OCI-LY1 (cell line): ENCODE measurements around the gene MAP2K1.
A peak's percentile ranks its signal among the peaks of the same experiment; 100 is the strongest.
"Not testable (repeated sequence)": the region's sequence is repeated elsewhere in the genome, so short reads cannot be mapped to it uniquely, and the experiment has no call there.

Experiments used
- H2AFZ ChIP-seq: fragments of 200-600 bp; sonication (generic), shearing (Covaris generic); 2 replicates; pipeline ENCODE4 v1.6.0; 2014; ENCODE audit warnings: antibody characterized with exemption, mild to moderate bottlenecking, low read length
- H3F3A ChIP-seq: fragments of 200-600 bp; sonication (generic), shearing (Covaris generic); 2 replicates; pipeline ENCODE4 v1.6.0; 2014; ENCODE audit warnings: mild to moderate bottlenecking, antibody characterized with exemption, low read length, moderate library complexity; ENCODE audit not compliant: insufficient read depth
- H3K27ac ChIP-seq: fragments of 200-600 bp; sonication (generic); 2 replicates; pipeline ENCODE4 v1.5.1; 2014; ENCODE audit warnings: low read length, mixed run types, mild to moderate bottlenecking, low read depth; ENCODE audit not compliant: poor library complexity, severe bottlenecking
- H3K27me3 ChIP-seq: fragments of 200-600 bp; sonication (generic); 2 replicates; pipeline ENCODE4 v1.6.0; 2014; ENCODE audit warnings: antibody characterized with exemption, mild to moderate bottlenecking, low read length, moderate library complexity; ENCODE audit not compliant: insufficient read depth
- H3K36me3 ChIP-seq: fragments of 200-600 bp; sonication (generic); 2 replicates; pipeline ENCODE4 v1.6.1; 2014; ENCODE audit warnings: mild to moderate bottlenecking, antibody characterized with exemption, low read length, moderate library complexity, mixed read lengths; ENCODE audit not compliant: insufficient read depth
- H3K4me1 ChIP-seq: fragments of 200-600 bp; sonication (generic); 2 replicates; pipeline ENCODE4 v1.5.1; 2014; ENCODE audit warnings: mild to moderate bottlenecking, low read length, moderate library complexity; ENCODE audit not compliant: insufficient read depth, severe bottlenecking
- H3K4me2 ChIP-seq: fragments of 200-600 bp; sonication (generic), shearing (Covaris generic); 2 replicates; pipeline ENCODE4 v1.6.1; 2014; ENCODE audit warnings: low read length
- H3K4me3 ChIP-seq: fragments of 200-600 bp; sonication (generic); 2 replicates; pipeline ENCODE4 v1.5.1; 2014; ENCODE audit warnings: low read length, low read depth, mild to moderate bottlenecking, mixed read lengths; ENCODE audit not compliant: poor library complexity, severe bottlenecking
- H3K79me2 ChIP-seq: fragments of 200-600 bp; shearing (Covaris generic); 2 replicates; pipeline ENCODE4 v1.6.1; 2016; ENCODE audit warnings: mixed run types, low read length, mixed read lengths; ENCODE audit not compliant: insufficient read depth
- H3K9ac ChIP-seq: fragments of 200-600 bp; sonication (generic), shearing (Covaris generic); 2 replicates; pipeline ENCODE4 v1.6.1; 2014; ENCODE audit warnings: mild to moderate bottlenecking, low read length, mixed read lengths
- H3K9me2 ChIP-seq: fragments of 200-600 bp; sonication (generic), shearing (Covaris generic); 2 replicates; pipeline ENCODE4 v1.6.1; 2014; ENCODE audit warnings: low read depth, mild to moderate bottlenecking, low read length, mixed read lengths
- H3K9me3 ChIP-seq: fragments of 200-600 bp; shearing (Covaris generic); 2 replicates; pipeline ENCODE4 v1.6.1; 2014; ENCODE audit warnings: low read length, mixed read lengths
- H4K20me1 ChIP-seq: fragments of 200-600 bp; sonication (generic), shearing (Covaris generic); 2 replicates; pipeline ENCODE4 v1.6.0; 2016; ENCODE audit warnings: mild to moderate bottlenecking, low read length; ENCODE audit not compliant: insufficient read depth
- CTCF ChIP-seq: fragments of 200-600 bp; sonication (generic), shearing (Covaris generic); IDR thresholded peaks from 2 replicates; pipeline ENCODE4 v1.5.1; 2017; ENCODE audit warnings: mild to moderate bottlenecking, antibody characterized with exemption, low read length, moderate library complexity, mixed read lengths
- EZH2 ChIP-seq: fragments of 200-600 bp; sonication (generic), shearing (Covaris generic); IDR thresholded peaks from 2 replicates; pipeline ENCODE4 v1.8.0; 2017; ENCODE audit warnings: borderline replicate concordance, mixed run types, mild to moderate bottlenecking, antibody characterized with exemption, low read length, moderate library complexity, mixed read lengths

The MAP2K1 gene

GRCh38 chr15:66356359-66357236 lies 30.1 kb upstream of the MAP2K1 start, which contains the start of gene TIPIN:
TIPIN (minus strand) TSS chr15:66356685; CDS start chr15:66352947, 3,738 bp downstream.
- peaks cover 20% of the 10 kb centered on the region for H3K79me2 ChIP-seq
- H3K27ac ChIP-seq: peak within 1 kb of the TSS; percentile 62
- peaks cover 33% of the 10 kb centered on the region for H3K4me1 ChIP-seq
- H3K4me2 ChIP-seq: peak within 1 kb of the TSS; percentile 80
- peak within 1 kb of the TSS; percentile 93 for H3K9ac ChIP-seq
- no peaks in the 10 kb centered on the region for H3K9me2 ChIP-seq
- H3F3A ChIP-seq: no peaks in the 10 kb centered on the region
- no peaks in the 10 kb centered on the region for H3K9me3 ChIP-seq
- H3K4me3 ChIP-seq: peak within 1 kb of the TSS; percentile 76
- H3K36me3 ChIP-seq: peaks cover 18% of the 10 kb centered on the region
- no peaks in the 10 kb centered on the region for H4K20me1 ChIP-seq
- TF ChIP-seq CTCF (no peak), EZH2 (no peak)
- no peaks in the 10 kb centered on the region for H3K27me3 ChIP-seq
- peak within 1 kb of the TSS; percentile 5; the same call in 1 of the 2 replicates for H2AFZ ChIP-seq

- Histone ChIP-seq H3K4me1 (peaks cover 27% of the 10 kb centered on the region), H3K27ac (no peak overlapping the region), H3K4me3 (no peak overlapping the region), H3K27me3 (no peaks in the 10 kb centered on the region), H3K79me2 (peaks cover 14% of the 10 kb centered on the region), H2AFZ (no peak overlapping the region), H3K9me2 (no peaks in the 10 kb centered on the region), H3K4me2 (no peak overlapping the region), H3K36me3 (no peaks in the 10 kb centered on the region), H3K9me3 (no peaks in the 10 kb centered on the region), H3F3A (no peaks in the 10 kb centered on the region), H4K20me1 (no peaks in the 10 kb centered on the region), H3K9ac (no peak overlapping the region)
- TF ChIP-seq CTCF (no peak), EZH2 (no peak)
Observed at GRCh38 chr15:66359740-66360139, 27.0 kb upstream of the MAP2K1 start.

GRCh38 chr15:66361745-66362460 lies 24.8 kb upstream of the MAP2K1 start:
- H3K9me2 ChIP-seq, H3F3A ChIP-seq, H3K9ac ChIP-seq, H3K4me2 ChIP-seq, H3K9me3 ChIP-seq, H4K20me1 ChIP-seq, H3K36me3 ChIP-seq, H3K27ac ChIP-seq, H2AFZ ChIP-seq, H3K4me3 ChIP-seq, H3K27me3 ChIP-seq, H3K79me2 ChIP-seq: not testable (repeated sequence)
- peaks cover 16% of the 10 kb centered on the region for H3K4me1 ChIP-seq
